ENCODE results near the gene TPH2.
A peak's percentile ranks its signal among the peaks of the same experiment; 100 is the strongest.

The TPH2 gene

DNA sequence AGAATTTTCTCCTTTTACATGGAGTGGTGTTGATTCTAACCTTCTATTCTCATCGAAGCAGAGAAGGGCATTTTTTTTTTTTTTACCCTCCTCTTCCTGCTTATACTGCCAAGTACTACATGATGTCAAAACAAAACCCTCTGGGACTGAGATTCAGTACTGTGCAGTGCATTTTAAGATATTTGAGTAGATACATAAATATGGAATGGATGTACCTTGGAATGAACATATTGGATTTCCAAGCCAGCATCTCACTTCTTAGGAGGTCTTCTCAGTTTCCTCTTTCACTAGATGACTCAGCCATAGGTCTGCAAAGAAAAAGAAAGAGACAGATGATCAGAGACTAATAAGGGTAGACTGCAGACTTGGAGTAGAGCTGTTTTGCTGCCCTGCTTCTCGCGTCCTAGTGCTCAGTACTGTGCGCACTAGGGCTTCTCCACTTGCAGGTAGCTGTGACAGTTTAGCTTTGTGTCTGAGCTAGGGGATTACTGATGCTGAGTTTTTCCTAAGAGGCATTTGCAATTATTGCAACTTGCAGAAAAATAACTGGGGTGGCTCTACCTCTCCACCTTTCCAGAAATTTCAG is 20.4 kb downstream of the TPH2 start:
- no peak for DNase-seq (ENCODE audit: low spot score)

DNA sequence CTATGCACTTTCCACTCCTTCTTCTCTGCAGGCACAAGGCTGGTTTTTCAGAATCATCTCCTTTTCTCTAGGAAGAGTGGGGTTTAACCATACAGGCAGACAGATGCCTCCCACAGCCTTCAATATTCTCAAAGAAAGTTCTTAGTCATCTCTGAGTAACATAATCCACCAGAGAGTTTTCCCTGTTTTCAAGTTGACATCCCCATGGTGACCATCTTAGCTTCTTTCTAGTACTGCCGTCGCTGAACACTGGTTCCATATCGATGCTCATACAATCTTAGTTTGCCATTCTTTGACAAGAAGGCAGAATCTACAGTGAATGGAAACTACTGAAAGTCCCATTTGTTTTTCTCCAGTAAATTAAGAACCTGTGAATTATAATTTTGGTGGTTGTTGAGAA is 28.6 kb downstream of the TPH2 start:
- no peak for DNase-seq (ENCODE audit: low spot score)

DNA sequence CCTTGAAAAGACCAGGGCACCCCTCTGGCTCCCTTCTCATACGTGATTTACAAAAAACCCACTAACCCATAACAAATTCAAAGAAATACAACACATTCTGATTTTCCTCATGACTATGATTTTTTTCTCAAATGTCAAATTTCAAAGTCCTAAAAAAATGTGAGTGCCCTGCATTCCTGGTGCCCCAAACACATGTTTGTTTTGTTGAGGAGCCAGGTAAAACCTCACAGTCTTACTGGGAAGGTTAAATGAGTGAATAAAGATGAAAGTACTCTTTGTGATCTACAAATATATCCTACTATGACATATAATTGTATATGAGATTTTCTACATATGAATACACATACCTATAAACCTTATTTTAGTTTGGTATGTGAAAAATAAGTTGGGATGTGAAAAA is 30.7 kb downstream of the TPH2 start:
- DNase-seq (ENCODE audit: low spot score) = no peak

DNA sequence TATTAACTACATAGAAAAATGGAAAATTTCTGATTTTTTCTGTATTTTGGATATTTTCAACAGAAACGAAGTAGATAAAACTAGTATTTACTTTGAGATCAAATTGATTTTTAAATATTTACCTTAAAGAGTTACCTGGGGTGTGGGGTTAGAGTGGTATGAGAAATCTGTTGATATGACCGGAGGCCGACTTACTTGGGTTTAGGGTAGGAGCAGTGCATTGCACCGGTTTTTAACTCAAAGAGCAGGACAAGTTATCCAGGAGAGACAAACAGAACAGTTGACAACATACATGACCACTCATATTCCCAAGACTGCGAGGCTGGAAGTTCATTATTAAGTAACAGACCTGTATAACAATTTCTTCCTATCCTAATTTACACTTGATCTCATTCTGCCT is 31.4 kb downstream of the TPH2 start:
- no peak for DNase-seq (ENCODE audit: low spot score)

DNA sequence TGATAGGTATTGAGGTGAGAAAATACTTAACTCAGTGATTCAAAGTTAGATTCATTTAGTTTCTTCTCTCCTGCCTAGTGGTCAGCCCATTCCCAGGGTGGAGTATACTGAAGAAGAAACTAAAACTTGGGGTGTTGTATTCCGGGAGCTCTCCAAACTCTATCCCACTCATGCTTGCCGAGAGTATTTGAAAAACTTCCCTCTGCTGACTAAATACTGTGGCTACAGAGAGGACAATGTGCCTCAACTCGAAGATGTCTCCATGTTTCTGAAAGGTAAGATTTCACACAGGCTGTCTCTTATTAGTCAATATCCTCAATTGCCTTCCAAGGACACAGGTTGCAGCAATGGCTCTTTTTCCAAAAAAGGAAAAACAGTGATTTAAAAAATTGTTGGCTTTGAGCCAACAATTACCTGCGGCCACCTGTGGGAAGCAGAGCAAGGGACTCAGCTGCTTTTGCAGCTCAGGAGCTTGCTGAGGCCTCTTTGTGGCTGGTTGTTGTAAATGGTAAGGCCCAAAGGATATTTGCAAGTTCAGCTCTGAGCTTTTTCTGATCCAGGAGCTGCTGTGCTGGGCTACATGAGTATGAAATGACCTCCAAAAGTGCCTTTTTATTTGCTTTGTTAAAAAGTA is 33.9 kb downstream of the TPH2 start:
- DNase-seq (ENCODE audit: low spot score) = no peak

DNA sequence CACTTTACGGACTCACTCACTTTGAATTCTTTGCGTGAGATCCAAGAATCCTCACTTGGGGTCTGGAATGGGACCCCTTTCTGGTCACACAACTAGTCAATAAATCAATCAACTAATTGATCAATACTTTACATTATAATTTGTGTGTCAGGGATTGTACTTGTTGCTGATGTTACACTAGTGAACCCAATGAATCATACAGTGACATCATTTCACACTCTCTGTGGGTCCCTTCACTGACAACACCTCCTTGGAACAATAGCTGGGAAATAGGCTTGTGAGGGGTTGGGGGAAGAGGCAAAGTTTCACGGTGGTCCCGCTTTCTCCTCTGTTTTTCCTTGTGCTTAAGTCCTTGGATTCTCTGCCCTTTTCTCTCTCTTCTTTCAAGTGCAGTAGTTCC is 35.0 kb downstream of the TPH2 start:
- no peak for DNase-seq (ENCODE audit: low spot score)

DNA sequence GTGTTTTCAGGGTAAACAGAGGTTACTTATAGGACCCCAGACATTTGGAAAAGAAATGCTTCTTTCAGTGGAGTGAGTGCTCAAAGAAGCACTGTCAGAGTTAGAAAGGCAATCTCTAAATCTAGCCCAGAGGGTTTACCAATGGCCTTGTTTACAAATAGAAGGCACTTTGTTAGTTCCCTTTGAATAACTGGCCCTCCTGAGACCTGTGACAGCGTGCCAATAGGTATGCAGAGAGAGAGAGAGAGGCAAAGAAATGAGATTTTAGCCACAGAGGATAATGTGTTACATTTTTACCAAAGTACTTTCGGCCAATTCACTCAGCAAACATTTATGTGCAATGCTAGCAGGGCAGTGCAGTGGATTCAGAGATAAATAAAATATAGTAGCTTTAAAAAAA is 41.9 kb downstream of the TPH2 start:
- DNase-seq (ENCODE audit: low spot score) = no peak

DNA sequence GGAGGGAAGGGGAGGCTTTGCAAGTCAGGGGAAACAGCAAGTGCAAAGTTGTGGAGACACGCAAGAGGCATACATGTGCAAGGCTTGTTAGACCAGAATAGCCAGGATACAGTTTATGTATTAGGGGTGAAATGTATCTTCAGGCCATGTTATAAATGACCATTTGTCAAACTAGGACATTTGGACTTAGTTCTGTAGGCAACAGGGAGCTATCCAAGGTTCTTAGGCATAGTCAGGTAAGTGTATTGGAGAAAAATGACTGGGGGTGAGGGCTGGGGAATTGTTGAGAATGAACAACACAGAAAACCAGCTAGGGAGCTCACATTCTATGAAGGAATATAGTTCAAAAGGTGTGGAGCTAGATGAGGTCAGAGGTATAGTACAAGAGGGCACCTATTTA is 42.5 kb downstream of the TPH2 start:
- no peak for DNase-seq (ENCODE audit: low spot score)

DNA sequence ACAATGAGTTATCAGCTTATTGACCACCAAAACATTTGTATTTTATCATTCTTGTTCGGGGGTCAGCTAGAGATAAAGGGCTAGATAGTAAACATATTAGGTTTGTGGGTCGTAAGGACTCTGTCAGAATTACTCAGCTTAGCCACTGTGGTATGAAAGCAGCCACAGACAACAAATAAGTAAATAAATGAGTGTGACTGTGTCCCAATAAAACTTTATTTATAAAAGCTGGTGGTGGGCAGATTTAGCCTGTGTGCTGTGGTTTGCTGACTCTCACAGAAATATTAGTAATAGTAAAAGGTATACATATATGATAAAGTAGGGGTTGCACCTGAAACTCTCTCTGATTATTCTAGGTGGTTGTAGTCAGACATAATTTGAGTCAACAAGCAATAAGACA is 56.1 kb downstream of the TPH2 start:
- DNase-seq (ENCODE audit: low spot score) = no peak

DNA sequence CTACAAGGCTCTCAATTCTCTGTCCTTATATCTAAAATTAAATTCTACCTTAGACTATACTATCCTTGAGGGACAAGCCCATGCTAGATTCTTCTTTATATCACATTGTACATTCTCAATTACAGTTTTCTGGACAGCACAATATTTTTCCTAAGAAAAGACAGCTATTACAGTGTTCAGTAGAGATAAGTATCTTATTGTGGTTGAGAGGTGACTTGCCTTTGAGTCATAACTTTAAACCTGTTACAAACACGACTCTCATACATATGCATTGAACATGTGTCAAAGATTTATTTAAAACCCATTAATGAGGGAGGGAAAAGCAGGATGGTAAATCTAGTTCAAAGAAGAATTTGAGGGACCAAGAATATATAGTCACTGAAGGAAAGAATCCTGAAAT is 61.1 kb downstream of the TPH2 start:
- no peak for DNase-seq (ENCODE audit: low spot score)

DNA sequence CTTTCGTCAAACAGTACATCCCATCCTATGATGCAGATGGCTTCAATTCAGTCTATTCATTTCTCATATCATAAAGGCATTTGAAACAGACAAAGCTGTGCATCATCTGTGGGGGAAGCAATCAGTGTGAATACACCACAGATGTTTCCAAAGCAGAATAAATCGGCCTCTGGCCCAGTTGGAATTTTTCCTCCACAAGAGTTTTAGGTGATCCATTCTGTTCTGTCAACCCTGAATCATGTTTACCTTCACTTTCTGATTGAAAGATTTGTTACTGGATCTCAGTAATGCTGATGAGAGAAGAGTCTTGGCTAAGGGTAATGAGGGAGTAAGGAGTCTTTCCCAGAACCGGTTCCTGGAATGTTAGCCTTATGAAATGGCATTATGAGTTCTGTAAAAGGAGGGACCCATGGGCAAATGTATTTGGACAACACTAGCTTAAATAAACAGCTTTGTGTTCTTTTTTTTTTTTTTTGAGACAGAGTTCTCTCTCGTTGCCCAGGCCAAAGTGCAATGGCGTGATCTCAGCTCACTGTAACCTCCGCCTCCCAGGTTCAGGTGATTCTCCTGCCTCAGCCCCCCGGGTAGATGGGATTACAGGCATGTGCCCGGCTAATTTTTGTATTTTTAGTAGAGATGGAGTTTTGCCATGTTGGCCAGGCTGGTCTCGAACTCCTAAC is 62.5 kb downstream of the TPH2 start:
- no peak for DNase-seq (ENCODE audit: low spot score)

DNA sequence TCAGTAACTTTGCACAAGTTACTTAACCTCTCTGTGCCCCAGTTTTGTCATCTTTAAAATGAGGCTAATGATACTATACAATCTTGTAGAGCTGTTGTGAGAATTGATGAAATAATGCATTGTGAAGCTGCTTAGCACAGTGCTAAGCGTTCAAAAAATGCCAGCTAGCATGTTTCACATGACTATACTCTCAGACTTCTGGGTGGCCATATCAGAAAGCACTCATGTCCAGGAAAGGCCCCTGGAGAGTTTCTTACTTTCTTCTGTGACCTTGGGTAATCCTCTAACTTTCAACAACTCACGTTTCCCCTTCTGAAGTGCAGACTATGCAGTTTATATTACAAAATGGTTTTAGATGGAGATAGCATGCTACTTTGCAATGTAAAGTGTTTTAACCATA is 68.1 kb downstream of the TPH2 start:
- DNase-seq (ENCODE audit: low spot score) = no peak

DNA sequence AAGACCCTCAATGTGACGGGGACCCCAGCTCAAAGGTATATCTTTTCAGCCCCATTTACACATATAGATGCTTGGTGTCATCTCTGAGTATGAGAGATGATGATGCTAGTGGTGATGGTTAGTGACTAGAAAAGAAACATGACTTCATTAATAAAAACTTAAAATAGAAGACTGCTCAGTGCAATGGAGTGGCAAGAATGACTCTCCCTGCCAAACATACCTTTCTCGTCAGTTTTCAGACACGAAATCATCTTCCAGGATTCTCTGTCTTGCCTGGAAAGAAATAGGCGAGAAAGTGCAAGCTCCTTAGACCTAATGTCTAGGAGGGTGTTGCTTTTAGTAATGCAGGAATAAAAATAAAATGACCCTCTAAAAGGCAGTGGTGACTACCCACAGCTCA is 71.7 kb downstream of the TPH2 start:
- no peak for DNase-seq (ENCODE audit: low spot score)

DNA sequence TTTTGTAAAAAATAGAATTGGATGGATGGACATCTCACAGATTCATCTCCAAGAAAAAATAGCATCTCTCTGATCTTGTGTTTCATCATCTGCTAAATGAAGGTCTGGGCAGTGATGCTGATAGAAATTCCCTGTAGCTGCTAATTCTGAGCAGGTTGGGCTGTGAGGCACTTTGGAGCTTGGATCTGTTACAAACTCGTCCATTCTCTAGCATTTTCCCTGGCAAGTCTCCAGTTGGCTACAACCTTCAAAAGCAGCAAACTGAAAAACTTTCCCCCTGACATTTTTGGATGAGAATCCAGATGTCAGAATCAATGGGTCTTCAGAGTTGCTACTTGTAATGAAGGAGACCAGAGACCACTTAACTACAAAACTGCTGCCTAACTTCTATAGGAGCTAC is 72.7 kb downstream of the TPH2 start:
- DNase-seq (ENCODE audit: low spot score) = no peak

DNA sequence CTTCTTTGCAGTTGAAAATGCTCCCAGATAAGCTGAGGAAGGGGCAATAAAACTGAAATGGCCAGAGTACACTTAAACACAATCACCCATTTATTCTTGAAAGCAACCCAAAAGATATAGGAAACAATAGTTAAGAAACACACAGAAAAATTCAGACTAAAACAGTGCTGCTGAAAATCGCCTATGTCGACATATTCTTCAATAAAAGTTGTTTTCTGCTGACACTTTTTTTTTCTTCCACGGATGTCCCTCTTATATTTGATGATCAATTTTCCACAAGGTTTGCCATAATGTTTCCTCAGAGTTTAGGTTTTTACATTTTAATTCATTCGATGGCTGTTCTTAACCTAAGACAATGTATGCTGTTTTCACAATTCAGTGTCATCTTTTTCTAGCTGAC is 74.2 kb downstream of the TPH2 start:
- DNase-seq (ENCODE audit: low spot score) = no peak

DNA sequence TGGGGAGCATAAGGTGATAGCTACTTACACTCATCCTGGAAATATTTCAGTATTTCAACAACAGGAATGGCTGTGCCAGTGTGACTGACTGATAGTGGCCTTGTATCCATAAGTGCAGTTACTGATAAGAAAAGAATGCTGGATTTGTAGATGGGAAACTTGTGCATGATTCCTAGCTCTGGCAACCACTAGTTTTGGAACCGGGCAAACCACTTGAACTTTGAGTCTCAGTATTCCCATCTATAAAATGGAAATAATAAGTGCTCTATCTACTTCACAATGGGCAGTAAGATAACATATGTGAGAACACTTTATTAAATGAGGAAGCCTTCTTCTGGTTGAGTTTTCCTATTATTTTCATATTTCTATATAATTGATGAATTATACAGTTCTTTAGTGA is 77.2 kb downstream of the TPH2 start:
- DNase-seq (ENCODE audit: low spot score) = no peak

DNA sequence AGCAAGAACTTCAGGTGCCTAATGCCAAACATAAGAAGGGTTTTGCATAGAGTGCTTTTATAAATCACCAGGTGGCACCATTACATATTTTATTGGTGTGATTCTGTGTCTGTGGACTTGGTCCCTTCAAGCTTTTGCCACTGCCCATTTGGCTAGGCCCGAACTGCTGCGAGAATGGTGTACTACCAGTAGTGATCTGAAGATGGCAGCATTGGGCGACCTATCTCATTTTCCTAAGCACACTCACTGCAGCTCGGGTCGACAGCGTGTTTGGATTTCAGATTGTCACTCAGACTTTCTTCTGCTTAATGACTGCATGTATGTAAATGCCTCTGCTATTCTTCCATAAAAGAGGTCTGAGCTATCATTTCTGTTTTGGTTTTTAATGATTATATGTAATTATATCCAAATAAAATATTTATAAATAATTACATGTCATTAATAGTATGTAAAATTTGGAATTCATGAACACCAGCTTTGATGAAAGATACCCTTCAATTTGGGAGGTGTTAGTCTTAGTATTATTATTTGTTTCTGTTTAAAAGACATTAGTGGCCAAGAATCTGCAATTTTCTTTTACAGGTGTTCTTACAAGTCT is 78.5 kb downstream of the TPH2 start:
- peak; percentile 49 for DNase-seq (ENCODE audit: low spot score)

DNA sequence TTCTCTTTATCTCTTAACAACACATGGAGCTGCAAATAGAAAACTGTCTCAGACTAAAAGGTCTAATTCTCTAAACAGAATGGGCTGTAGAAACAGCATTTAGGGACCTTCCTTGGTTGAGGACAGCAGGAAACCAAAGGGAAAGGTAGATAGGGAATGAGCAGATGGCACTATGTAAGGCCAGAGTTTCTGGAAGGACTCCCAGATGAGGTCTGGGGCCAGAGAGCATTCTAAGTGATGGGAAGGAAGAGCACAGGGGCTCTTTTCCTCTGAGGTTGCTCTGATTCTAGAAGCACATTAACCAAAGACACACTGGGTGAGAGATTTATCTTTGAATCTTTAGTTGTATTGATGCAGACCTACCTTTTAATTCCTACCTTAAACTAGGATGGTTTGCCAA is 79.4 kb downstream of the TPH2 start:
- DNase-seq (ENCODE audit: low spot score) = no peak

DNA sequence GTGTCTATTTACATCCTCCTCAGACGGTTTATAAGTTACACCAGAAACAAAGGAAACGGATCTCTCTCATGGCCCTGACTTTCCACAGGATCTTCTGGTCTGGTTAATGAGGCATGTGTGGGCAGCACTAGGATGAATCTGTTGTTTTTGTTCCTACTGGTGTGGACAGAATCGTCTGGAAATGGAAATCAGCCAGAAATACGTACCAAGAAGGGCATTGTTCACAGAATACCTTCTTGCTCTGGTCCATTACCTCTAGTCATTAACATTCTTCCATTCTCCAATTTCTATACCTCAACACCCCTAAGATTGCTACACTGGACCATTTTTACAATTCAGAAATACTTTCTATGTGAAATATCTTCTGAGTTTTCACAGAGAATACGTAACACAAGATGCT is 86.0 kb downstream of the TPH2 start:
- no peak for DNase-seq (ENCODE audit: low spot score)

DNA sequence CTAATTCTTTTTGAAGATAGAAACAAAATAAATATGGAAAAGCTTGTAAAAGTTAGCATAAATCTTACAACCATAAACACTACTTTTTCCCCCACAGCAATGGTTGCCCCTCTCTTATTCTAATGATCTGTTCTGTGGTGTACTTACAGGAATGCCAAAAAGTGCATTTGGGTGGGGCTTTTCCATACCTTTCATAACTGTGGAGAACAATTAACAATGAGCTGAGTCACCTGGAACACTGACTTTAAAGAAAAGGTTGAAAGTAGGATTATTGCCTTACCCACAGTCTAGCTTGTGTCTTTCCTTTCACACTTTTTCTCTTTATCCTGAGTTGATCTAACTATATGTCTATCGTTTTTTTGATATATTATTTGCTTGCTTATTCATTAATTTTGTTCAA is 86.9 kb downstream of the TPH2 start:
- DNase-seq (ENCODE audit: low spot score) = no peak

DNA sequence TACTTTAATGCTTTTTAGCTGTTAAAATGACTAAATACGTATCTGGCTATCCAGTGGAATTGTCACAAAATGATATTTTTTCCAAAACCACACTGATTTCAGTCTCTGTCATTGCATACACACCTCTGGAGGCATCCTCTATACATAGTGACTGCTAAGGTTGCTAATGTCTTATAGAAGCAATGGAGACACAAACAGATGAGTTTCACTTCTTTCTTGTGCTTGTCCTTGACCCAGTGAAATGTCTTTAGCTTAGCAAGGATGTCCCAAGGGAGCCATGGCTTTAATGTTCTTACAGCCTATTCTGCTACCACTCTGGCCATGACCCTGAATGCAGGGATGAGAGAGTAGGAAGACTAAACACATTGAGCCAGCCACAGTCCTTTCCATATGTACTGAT is 90.3 kb downstream of the TPH2 start:
- DNase-seq (ENCODE audit: low spot score) = no peak

DNA sequence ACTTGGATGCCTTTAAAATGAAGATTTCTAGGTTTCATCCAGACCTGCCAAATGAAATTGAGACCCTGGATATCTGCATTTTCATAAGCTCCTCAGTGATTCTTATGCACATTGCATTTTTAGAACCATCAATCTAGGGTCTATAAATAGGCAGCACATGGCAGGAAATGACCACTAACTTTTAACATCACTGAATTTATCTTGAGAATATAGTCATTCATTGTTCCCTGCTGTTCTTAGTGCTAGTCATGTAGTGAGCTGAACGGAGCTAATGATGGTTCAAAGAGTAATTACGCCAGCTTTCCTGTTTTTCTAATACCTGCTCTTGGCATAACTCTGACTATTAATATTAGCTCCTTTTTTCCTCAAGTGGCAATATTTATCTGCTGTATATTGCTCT is 91.6 kb downstream of the TPH2 start:
- DNase-seq (ENCODE audit: low spot score) = no peak

DNA sequence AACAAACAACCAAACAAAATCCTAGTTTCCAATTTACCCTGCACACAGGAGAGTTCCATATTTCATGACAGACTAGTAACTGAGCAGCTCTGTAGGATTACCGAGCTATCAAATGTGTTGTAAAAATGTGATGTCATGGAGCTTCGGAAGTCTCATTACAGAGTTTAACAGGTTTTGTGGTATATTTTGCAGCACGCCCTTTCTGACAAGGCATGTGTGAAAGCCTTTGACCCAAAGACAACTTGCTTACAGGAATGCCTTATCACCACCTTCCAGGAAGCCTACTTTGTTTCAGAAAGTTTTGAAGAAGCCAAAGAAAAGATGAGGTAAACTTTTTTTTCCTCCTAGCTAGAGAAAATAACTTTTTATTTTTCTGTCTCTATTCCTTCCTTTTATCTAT is 92.4 kb downstream of the TPH2 start:
- no peak for DNase-seq (ENCODE audit: low spot score)

DNA sequence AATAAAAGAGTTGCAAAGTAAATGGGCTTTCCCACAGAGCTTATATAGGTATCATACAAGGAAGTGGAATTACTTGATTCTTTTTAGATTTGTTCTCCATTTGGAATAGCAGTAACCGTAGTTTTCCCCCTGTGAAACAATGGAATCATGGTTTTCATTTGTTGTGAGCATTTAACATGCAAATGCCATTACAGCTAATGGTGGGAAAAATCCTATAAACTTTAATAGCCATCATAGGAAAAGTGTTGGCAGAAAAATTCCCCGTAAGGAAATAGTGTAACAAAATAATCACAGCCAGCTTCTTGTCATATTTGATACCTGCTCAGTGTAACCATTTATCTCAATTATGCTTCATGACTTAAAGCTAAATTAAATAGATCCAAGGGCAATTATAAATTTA is 95.3 kb downstream of the TPH2 start:
- no peak for DNase-seq (ENCODE audit: low spot score)

Data from HuH-7 (cell line).